Panc1 (cell line): ENCODE measurements around the gene VANGL2. TPM values are rescaled to one million over a fixed set of nuclear protein-coding genes. Genes with fewer than 3 reads are reported as not detected.

Experiments
- ATAC-seq: fragments of 200-7000 bp; cut with Tn5 transposase; 2 replicates; pipeline ENCODE4 v1.9.1; 2020; ENCODE audit warnings: mild to moderate bottlenecking, moderate library complexity
- BruUV-seq: library from RNA; stranded (reverse); fragments of 400-500 nt; replicated peaks from 2 replicates; lab custom pipeline; 2021; lab: Mats Ljungman, UMichigan
- CTCF ChIA-PET: fragments of 300-600 bp; sonication (Branson Sonifier 250); formaldehyde crosslinking; loops from one replicate; lab custom pipeline; 2022; ENCODE audit warnings: antibody characterized with exemption; lab: Charles Lee
- POLR2A ChIA-PET: fragments of 300-600 bp; sonication (Branson Sonifier 250); formaldehyde crosslinking; loops from one replicate; lab custom pipeline; 2022; ENCODE audit warnings: antibody characterized with exemption; lab: Charles Lee
- DNase-seq: peaks from one replicate; pipeline ENCODE4 v3.0.0-alpha.2; 2010; ENCODE audit warnings: low read depth, low spot score
- H3K27ac ChIP-seq: 2 replicates; pipeline ENCODE4 v1.5.1; 2011; ENCODE audit warnings: mild to moderate bottlenecking, low read length, inconsistent platforms
- H3K27me3 ChIP-seq: fragments of 200-500 bp; sonication (Bioruptor generic); 2 replicates; pipeline ENCODE4 v1.6.0; 2014; ENCODE audit warnings: low read length, inconsistent platforms; ENCODE audit not compliant: control insufficient read depth, insufficient read depth
- H3K36me3 ChIP-seq: fragments of 200-500 bp; sonication (Bioruptor generic); 2 replicates; pipeline ENCODE4 v1.5.1; 2014; ENCODE audit warnings: inconsistent platforms, mild to moderate bottlenecking, low read length, moderate library complexity; ENCODE audit not compliant: control insufficient read depth, insufficient read depth
- H3K4me1 ChIP-seq: 2 replicates; pipeline ENCODE4 v1.5.1; 2011; ENCODE audit warnings: inconsistent platforms, mild to moderate bottlenecking, low read length, moderate library complexity; ENCODE audit not compliant: control insufficient read depth, insufficient read depth
- H3K4me3 ChIP-seq, 2 experiments: 2 replicates each; pipeline ENCODE4 v1.5.1; 2011 to 2012; ENCODE audit warnings: low read depth in 2 of 2, low read length in 2 of 2, mild to moderate bottlenecking in 2 of 2, inconsistent platforms in 1 of 2, moderate library complexity in 1 of 2
- H3K9me3 ChIP-seq: fragments of 200-500 bp; sonication (Bioruptor generic); 2 replicates; pipeline ENCODE4 v1.5.1; 2014; ENCODE audit warnings: low read depth, mild to moderate bottlenecking, inconsistent platforms, low read length, moderate library complexity; ENCODE audit not compliant: control insufficient read depth, insufficient read depth
- CTCF ChIP-seq: fragments of 450-650 bp; IDR thresholded peaks from 2 replicates; pipeline ENCODE4 v1.5.1; 2017; ENCODE audit warnings: mild to moderate bottlenecking
- POLR2AphosphoS5 ChIP-seq: IDR thresholded peaks from 2 replicates; pipeline ENCODE4 v1.6.1; 2012; ENCODE audit warnings: mild to moderate bottlenecking, low read depth, low read length, moderate library complexity
- SIN3A ChIP-seq: IDR thresholded peaks from 2 replicates; pipeline ENCODE4 v1.6.1; 2012; ENCODE audit warnings: low read depth, mild to moderate bottlenecking, low read length, moderate library complexity, borderline replicate concordance; ENCODE audit not compliant: insufficient read depth
- TCF7L2 ChIP-seq: IDR thresholded peaks from 2 replicates; pipeline ENCODE4 v1.6.1; 2011; ENCODE audit warnings: mild to moderate bottlenecking, low read depth, low read length, inconsistent platforms
- in situ Hi-C: cut with HindIII; loops from 2 replicates; pipeline ENCODE4 v1.10.0; 2016; ENCODE audit warnings: low sequenced_read_pairs, low pct_unique_long_range_greater_than_20kb
- intact Hi-C: fragments of 100-400 bp; cut with micrococcal nuclease; formaldehyde crosslinking; loops from one replicate; pipeline ENCODE4 v1.10.0; 2022; ENCODE audit not compliant: unreplicated experiment
- total RNA-seq: library from RNA; stranded (reverse); gene quantifications from one replicate; pipeline ENCODE4 v1.2.1, GENCODE V29; 2021; ENCODE audit not compliant: unreplicated experiment
- TF ChIP-seq, protein P1 (sequence below), 2 experiments: IDR thresholded peaks; 2 replicates each; pipeline ENCODE4 v1.6.1; 2011 to 2012; ENCODE audit warnings: low read depth in 2 of 2, control low read depth in 1 of 2, low read length in 1 of 2, mild to moderate bottlenecking in 1 of 2, moderate library complexity in 1 of 2; ENCODE audit not compliant: insufficient read depth in 1 of 2

VANGL2 gene
- total RNA-seq, 1 experiment from 2014 or later: 0.10 TPM

DNA sequence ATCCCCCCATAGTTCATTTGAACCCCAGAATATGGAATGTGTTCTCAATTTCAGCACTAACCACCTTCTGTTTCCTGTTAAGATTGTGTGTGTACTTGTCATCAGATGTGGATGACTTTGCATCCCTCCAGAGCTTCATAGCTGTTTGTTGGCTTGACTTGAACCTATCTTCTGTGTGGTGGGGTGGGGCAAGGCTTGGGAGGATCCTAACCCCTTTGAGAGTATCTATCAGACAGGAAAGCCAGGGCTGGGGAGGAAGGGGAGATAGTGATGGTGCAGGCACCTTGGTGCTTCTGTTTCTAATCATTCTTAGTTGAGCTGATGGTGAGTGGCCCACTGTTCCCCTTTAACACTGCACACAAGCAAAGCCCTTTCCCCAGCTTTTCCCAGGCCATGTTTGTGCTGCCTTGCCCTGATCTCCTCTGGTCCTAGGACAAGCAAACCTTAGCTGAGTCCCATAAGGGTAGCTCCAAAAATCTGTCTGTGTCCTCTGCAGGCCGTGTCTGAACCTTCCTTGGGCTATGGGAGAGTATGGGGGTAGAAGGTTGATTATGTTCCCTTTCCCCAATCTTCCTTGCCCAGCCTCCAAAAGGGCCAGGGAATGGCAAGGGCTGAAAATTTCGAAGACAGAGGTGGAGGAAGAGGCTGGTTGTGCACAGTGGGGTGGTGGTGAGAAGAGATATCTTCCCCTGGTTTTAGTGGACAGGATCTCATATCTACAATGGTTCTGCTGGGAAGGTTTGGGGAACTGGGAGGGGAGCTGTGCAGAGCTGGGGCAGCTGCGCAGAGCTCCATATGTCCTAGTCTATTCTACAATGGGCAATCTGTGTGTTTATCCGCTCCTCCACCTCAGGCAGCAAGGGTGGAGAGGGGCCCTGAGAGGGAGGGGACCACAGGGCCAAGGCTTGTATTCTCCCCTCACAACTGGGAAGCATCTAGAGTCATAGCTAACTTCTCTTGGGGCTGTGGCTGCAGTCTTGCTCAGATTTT, 32.1 kb upstream of the VANGL2 start:
- no peaks in the 10 kb centered on the region for H3K36me3 ChIP-seq

DNA sequence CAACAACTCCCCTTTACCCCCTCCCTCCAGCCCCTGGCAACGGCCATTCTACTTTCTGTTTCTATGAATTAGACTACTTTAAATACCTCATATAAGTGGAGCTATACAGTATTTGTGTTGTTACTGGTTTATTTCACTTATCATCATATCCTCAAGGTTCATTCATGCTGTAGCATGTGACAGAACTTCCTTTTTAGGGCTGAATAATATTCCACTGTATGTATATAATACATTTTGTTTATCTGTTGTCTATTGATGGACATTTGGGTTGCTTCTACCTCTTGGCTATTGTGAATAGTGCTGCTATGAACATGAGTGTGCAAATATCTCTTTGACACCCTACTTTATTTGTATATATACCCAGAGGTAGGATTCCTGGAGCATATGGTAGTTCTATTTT, 31.3 kb upstream of the VANGL2 start:
- intact Hi-C loops: no loop called here
- in situ Hi-C loops: no loop called here
- Histone ChIP-seq H3K27ac (no peak overlapping the region), H3K9me3 (no peaks in the 10 kb centered on the region), H3K4me1 (no peaks in the 10 kb centered on the region), H3K4me3 (no peak overlapping the region), H3K27me3 (no peaks in the 10 kb centered on the region), H3K36me3 (no peaks in the 10 kb centered on the region)
- POLR2A ChIA-PET: no interaction called here
- no peak for ATAC-seq
- BruUV-seq: no TSS peak
- no peak for DNase-seq
- CTCF ChIA-PET: no interaction called here
- TF ChIP-seq SIN3A (no peak), TCF7L2 (no peak), POLR2AphosphoS5 (no peak), CTCF (no peak)
- TF ChIP-seq, protein P1, sequence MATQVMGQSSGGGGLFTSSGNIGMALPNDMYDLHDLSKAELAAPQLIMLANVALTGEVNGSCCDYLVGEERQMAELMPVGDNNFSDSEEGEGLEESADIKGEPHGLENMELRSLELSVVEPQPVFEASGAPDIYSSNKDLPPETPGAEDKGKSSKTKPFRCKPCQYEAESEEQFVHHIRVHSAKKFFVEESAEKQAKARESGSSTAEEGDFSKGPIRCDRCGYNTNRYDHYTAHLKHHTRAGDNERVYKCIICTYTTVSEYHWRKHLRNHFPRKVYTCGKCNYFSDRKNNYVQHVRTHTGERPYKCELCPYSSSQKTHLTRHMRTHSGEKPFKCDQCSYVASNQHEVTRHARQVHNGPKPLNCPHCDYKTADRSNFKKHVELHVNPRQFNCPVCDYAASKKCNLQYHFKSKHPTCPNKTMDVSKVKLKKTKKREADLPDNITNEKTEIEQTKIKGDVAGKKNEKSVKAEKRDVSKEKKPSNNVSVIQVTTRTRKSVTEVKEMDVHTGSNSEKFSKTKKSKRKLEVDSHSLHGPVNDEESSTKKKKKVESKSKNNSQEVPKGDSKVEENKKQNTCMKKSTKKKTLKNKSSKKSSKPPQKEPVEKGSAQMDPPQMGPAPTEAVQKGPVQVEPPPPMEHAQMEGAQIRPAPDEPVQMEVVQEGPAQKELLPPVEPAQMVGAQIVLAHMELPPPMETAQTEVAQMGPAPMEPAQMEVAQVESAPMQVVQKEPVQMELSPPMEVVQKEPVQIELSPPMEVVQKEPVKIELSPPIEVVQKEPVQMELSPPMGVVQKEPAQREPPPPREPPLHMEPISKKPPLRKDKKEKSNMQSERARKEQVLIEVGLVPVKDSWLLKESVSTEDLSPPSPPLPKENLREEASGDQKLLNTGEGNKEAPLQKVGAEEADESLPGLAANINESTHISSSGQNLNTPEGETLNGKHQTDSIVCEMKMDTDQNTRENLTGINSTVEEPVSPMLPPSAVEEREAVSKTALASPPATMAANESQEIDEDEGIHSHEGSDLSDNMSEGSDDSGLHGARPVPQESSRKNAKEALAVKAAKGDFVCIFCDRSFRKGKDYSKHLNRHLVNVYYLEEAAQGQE (IDR thresholded peaks at IDR 0.05; ENCODE audit: insufficient read depth in 1 of 2, low read depth in 2 of 2, low read length in 1 of 2): no peak

More for the DNA sequence above, 32.1 kb upstream of the VANGL2 start:
- peak; percentile 39; the same call in 1 of the 2 replicates for ATAC-seq
- DNase-seq: no peak
- Histone ChIP-seq H3K27me3 (no peaks in the 10 kb centered on the region), H3K4me1 (no peaks in the 10 kb centered on the region), H3K27ac (no peak overlapping the region), H3K9me3 (no peaks in the 10 kb centered on the region), H3K4me3 (no peak overlapping the region)
- CTCF ChIA-PET: no interaction called here
- intact Hi-C loops (no loop called here), in situ Hi-C loops (no loop called here)
- TF ChIP-seq TCF7L2 (no peak), SIN3A (no peak), CTCF (no peak), POLR2AphosphoS5 (no peak)
- TF ChIP-seq, protein P1 (IDR thresholded peaks at IDR 0.05; ENCODE audit: insufficient read depth in 1 of 2, low read depth in 2 of 2, low read length in 1 of 2): no peak
- POLR2A ChIA-PET: no interaction called here
- no TSS peak for BruUV-seq
